Measurements from ENCODE around the gene ALOX15B. TPM values are rescaled to one million over a fixed set of nuclear protein-coding genes. Genes with fewer than 3 reads are reported as not detected.
"Not testable (repeated sequence)": the region's sequence is repeated elsewhere in the genome, so short reads cannot be mapped to it uniquely, and the experiment has no call there.

The ALOX15B gene
- total RNA-seq, 2 experiments from 2014 or later: not detected

GRCh38 chr17:8059131-8059530 lies 20.3 kb downstream of the ALOX15B start:
- intact Hi-C loops (cut with micrococcal nuclease): loop anchor here (5.0 kb wide), 1 partner anchor 317 kb away; no protein-coding TSS in a partner anchor
- H3K4me3 Mint-ChIP-seq: no peak overlapping the region
- CTCF ChIA-PET: interaction anchor here (0.6 to 10.1 kb wide), 11 partner anchors 15 to 197 kb away, joined by 3 to 298 read pairs (median 13); partner anchors contain the start of genes ALOXE3, CNTROB, HES7 and TRAPPC1
- no peak overlapping the region for H3K27ac Mint-ChIP-seq
- peaks cover 17% of the 10 kb centered on the region for H3K4me1 Mint-ChIP-seq (ENCODE audit: low read depth)
- peaks cover 52% of the 10 kb centered on the region for H3K27me3 Mint-ChIP-seq
- H3K36me3 Mint-ChIP-seq: no peaks in the 10 kb centered on the region
- H3K9me3 Mint-ChIP-seq: no peaks in the 10 kb centered on the region
- POLR2A ChIA-PET: no interaction called here
- DNase-seq: no peak

GRCh38 chr17:8060274-8060673 lies 21.4 kb downstream of the ALOX15B start:
- DNase-seq: peak; percentile 66
- no peak overlapping the region for H3K27ac Mint-ChIP-seq
- ChIA-PET CTCF (interaction anchor here (0.6 to 10.1 kb wide), 39 partner anchors 14 to 726 kb away, joined by 3 to 298 read pairs (median 4); partner anchors contain the start of genes ALOXE3, CNTROB, CYB5D1 and GUCY2D), POLR2A (interaction anchor here (1.3 kb wide), 1 partner anchor 13 kb away, joined by 5 read pairs; no protein-coding TSS in a partner anchor)
- no peaks in the 10 kb centered on the region for H3K9me3 Mint-ChIP-seq
- no peaks in the 10 kb centered on the region for H3K36me3 Mint-ChIP-seq
- peaks cover 55% of the 10 kb centered on the region for H3K27me3 Mint-ChIP-seq
- peaks cover 17% of the 10 kb centered on the region for H3K4me1 Mint-ChIP-seq (ENCODE audit: low read depth)
- intact Hi-C loops (cut with micrococcal nuclease): loop anchor here (1.0 to 2.0 kb wide), 5 partner anchors 13 to 240 kb away; partner anchors contain the start of gene ALOXE3
- H3K4me3 Mint-ChIP-seq: no peak overlapping the region

- H3K4me1 Mint-ChIP-seq (ENCODE audit: low read depth): peaks cover 10% of the 10 kb centered on the region
- DNase-seq, H3K9me3 Mint-ChIP-seq, POLR2A ChIA-PET, H3K36me3 Mint-ChIP-seq, H3K4me3 Mint-ChIP-seq, H3K27ac Mint-ChIP-seq: not testable (repeated sequence)
- intact Hi-C loops (cut with micrococcal nuclease): loop anchor here (2.0 kb wide), 2 partner anchors 17 to 57 kb away; partner anchors contain the start of gene ALOXE3
- H3K27me3 Mint-ChIP-seq: peaks cover 51% of the 10 kb centered on the region
- CTCF ChIA-PET: interaction anchor here (0.9 to 10.1 kb wide), 15 partner anchors 12 to 724 kb away, joined by 3 to 298 read pairs (median 11); partner anchors contain the start of genes ALOXE3, CNTROB and TRAPPC1
Measured at GRCh38 chr17:8061851-8062250, 23.0 kb downstream of the ALOX15B start.

GRCh38 chr17:8062435-8062806 lies 23.6 kb downstream of the ALOX15B start:
- POLR2A ChIA-PET: no interaction called here
- Mint-ChIP-seq H3K9me3 (no peaks in the 10 kb centered on the region), H3K27me3 (peaks cover 45% of the 10 kb centered on the region), H3K27ac (no peak overlapping the region), H3K4me1 (ENCODE audit: low read depth) (peaks cover 10% of the 10 kb centered on the region), H3K4me3 (no peak overlapping the region), H3K36me3 (no peaks in the 10 kb centered on the region)
- no peak for DNase-seq
- intact Hi-C loops (cut with micrococcal nuclease): no loop called here
- CTCF ChIA-PET: interaction anchor here (0.9 to 10.1 kb wide), 10 partner anchors 12 to 149 kb away, joined by 3 to 298 read pairs (median 10); no protein-coding TSS in a partner anchor

GRCh38 chr17:8062807-8063483 lies 24.1 kb downstream of the ALOX15B start:
- DNase-seq: no peak
- Mint-ChIP-seq H3K27ac (no peak overlapping the region), H3K9me3 (no peaks in the 10 kb centered on the region), H3K4me1 (ENCODE audit: low read depth) (peaks cover 8% of the 10 kb centered on the region), H3K36me3 (no peaks in the 10 kb centered on the region), H3K27me3 (peaks cover 45% of the 10 kb centered on the region), H3K4me3 (no peak overlapping the region)
- intact Hi-C loops (cut with micrococcal nuclease): no loop called here
- ChIA-PET CTCF (interaction anchor here (0.9 to 10.1 kb wide), 8 partner anchors 11 to 150 kb away, joined by 3 to 298 read pairs (median 6); no protein-coding TSS in a partner anchor), POLR2A (no interaction called here)

GRCh38 chr17:8063761-8064534 lies 25.1 kb downstream of the ALOX15B start:
- DNase-seq: no peak
- Mint-ChIP-seq H3K4me3 (no peak overlapping the region), H3K9me3 (no peaks in the 10 kb centered on the region), H3K27me3 (peaks cover 42% of the 10 kb centered on the region), H3K27ac (no peak overlapping the region), H3K4me1 (ENCODE audit: low read depth) (peaks cover 8% of the 10 kb centered on the region), H3K36me3 (no peaks in the 10 kb centered on the region)
- ChIA-PET POLR2A (no interaction called here), CTCF (interaction anchor here (1.1 kb wide), 2 partner anchors 15 to 24 kb away, joined by 3 read pairs; no protein-coding TSS in a partner anchor)
- intact Hi-C loops (cut with micrococcal nuclease): no loop called here

GRCh38 chr17:8064561-8065019 lies 25.7 kb downstream of the ALOX15B start:
- ChIA-PET POLR2A (no interaction called here), CTCF (interaction anchor here (1.1 to 1.7 kb wide), 2 partner anchors 9 to 14 kb away, joined by 3 read pairs; no protein-coding TSS in a partner anchor)
- H3K4me1 Mint-ChIP-seq (ENCODE audit: low read depth): peaks cover 8% of the 10 kb centered on the region
- no peak overlapping the region for H3K4me3 Mint-ChIP-seq
- intact Hi-C loops (cut with micrococcal nuclease): no loop called here
- no peak overlapping the region for H3K27ac Mint-ChIP-seq
- no peaks in the 10 kb centered on the region for H3K9me3 Mint-ChIP-seq
- peaks cover 35% of the 10 kb centered on the region for H3K27me3 Mint-ChIP-seq
- DNase-seq: no peak
- H3K36me3 Mint-ChIP-seq: no peaks in the 10 kb centered on the region

- H3K9me3 Mint-ChIP-seq: no peaks in the 10 kb centered on the region
- ChIA-PET POLR2A (no interaction called here), CTCF (no interaction called here)
- peaks cover 28% of the 10 kb centered on the region for H3K27me3 Mint-ChIP-seq
- no peak for DNase-seq
- no peak overlapping the region for H3K4me3 Mint-ChIP-seq
- intact Hi-C loops (cut with micrococcal nuclease): no loop called here
- peaks cover 8% of the 10 kb centered on the region for H3K4me1 Mint-ChIP-seq (ENCODE audit: low read depth)
- no peaks in the 10 kb centered on the region for H3K36me3 Mint-ChIP-seq
- H3K27ac Mint-ChIP-seq: no peak overlapping the region
Measured at GRCh38 chr17:8066841-8067775, 28.2 kb downstream of the ALOX15B start.

GRCh38 chr17:8067806-8068205 lies 28.9 kb downstream of the ALOX15B start:
- no peak overlapping the region for H3K27ac Mint-ChIP-seq
- ChIA-PET POLR2A (no interaction called here), CTCF (interaction anchor here (0.6 to 12.2 kb wide), 2 partner anchors 9 to 97 kb away, joined by 3 to 298 read pairs; no protein-coding TSS in a partner anchor)
- no peaks in the 10 kb centered on the region for H3K9me3 Mint-ChIP-seq
- intact Hi-C loops (cut with micrococcal nuclease): no loop called here
- peaks cover 10% of the 10 kb centered on the region for H3K4me1 Mint-ChIP-seq (ENCODE audit: low read depth)
- H3K4me3 Mint-ChIP-seq: no peak overlapping the region
- no peaks in the 10 kb centered on the region for H3K36me3 Mint-ChIP-seq
- no peak for DNase-seq
- peaks cover 27% of the 10 kb centered on the region for H3K27me3 Mint-ChIP-seq

GRCh38 chr17:8068736-8069586 lies 30.1 kb downstream of the ALOX15B start:
- H3K4me3 Mint-ChIP-seq: no peak overlapping the region
- intact Hi-C loops (cut with micrococcal nuclease): no loop called here
- H3K36me3 Mint-ChIP-seq: no peaks in the 10 kb centered on the region
- peaks cover 15% of the 10 kb centered on the region for H3K4me1 Mint-ChIP-seq (ENCODE audit: low read depth)
- CTCF ChIA-PET: interaction anchor here (0.8 to 12.2 kb wide), 5 partner anchors 11 to 232 kb away, joined by 3 to 298 read pairs (median 4); partner anchors contain the start of gene ALOXE3
- POLR2A ChIA-PET: no interaction called here
- H3K9me3 Mint-ChIP-seq: no peaks in the 10 kb centered on the region
- DNase-seq: no peak
- no peak overlapping the region for H3K27ac Mint-ChIP-seq
- peaks cover 28% of the 10 kb centered on the region for H3K27me3 Mint-ChIP-seq

GRCh38 chr17:8069587-8069860 lies 30.7 kb downstream of the ALOX15B start:
- H3K27me3 Mint-ChIP-seq: peaks cover 31% of the 10 kb centered on the region
- H3K36me3 Mint-ChIP-seq: no peaks in the 10 kb centered on the region
- H3K27ac Mint-ChIP-seq: no peak overlapping the region
- no peaks in the 10 kb centered on the region for H3K9me3 Mint-ChIP-seq
- CTCF ChIA-PET: interaction anchor here (0.8 to 12.2 kb wide), 5 partner anchors 11 to 231 kb away, joined by 3 to 298 read pairs (median 4); partner anchors contain the start of gene ALOXE3
- DNase-seq: no peak
- H3K4me3 Mint-ChIP-seq: no peak overlapping the region
- H3K4me1 Mint-ChIP-seq (ENCODE audit: low read depth): peaks cover 18% of the 10 kb centered on the region
- POLR2A ChIA-PET: no interaction called here
- intact Hi-C loops (cut with micrococcal nuclease): no loop called here

Measured in activated CD4-positive, alpha-beta memory T cell treated with anti-CD3 and anti-CD28 coated beads for 36 hours (primary cell).